ENCODE measurements around the gene ZWILCH. TPM values are rescaled to one million over a fixed set of nuclear protein-coding genes. Genes with fewer than 3 reads are reported as not detected.
"Not testable (repeated sequence)": the region's sequence is repeated elsewhere in the genome, so short reads cannot be mapped to it uniquely, and the experiment has no call there.

ZWILCH gene
- total RNA-seq (2014; rRNA removed; shearing (Covaris generic)) (20.6 and 31.5 TPM in 2 replicates), polyA plus RNA-seq (2016; fragmentation: Nextera tagmentation; extraction: Ambion mirVana) (20.7 and 23.9 TPM in 2 replicates)

- in situ Hi-C loops (cut with MboI): no loop called here
- Histone ChIP-seq H3K27me3 (replicated peaks; ENCODE audit: insufficient read depth) (no peaks in the 10 kb centered on the region), H3K4me3 (peak within 1 kb of the TSS; percentile 99), H4K20me1 (ENCODE audit: insufficient read depth) (0 out of 2 replicates have a peak, but pooled peaks cover 11% of the 10 kb centered on the region), H2AFZ (peak within 1 kb of the TSS; percentile 93), H3K27ac (peak within 1 kb of the TSS; percentile 93), H3F3A (ENCODE audit: insufficient read depth) (peaks cover 45% of the 10 kb centered on the region), H3K36me3 (ENCODE audit: low read depth) (peaks cover 37% of the 10 kb centered on the region), H3K79me2 (ENCODE audit: insufficient read depth) (peaks cover 94% of the 10 kb centered on the region), H3K9me2 (ENCODE audit: insufficient read depth) (no peaks in the 10 kb centered on the region), H3K4me2 (ENCODE audit: unreplicated experiment) (peak within 1 kb of the TSS; percentile 93), H3K9me3 (ENCODE audit: low read depth) (no peaks in the 10 kb centered on the region), H3K4me1 (ENCODE audit: insufficient read depth) (peaks cover 20% of the 10 kb centered on the region), H3K9ac (peak within 1 kb of the TSS; percentile 97)
- 1% methylated on average over 38 to 46 of the region's 46 CpGs for WGBS, 2 experiments (ENCODE audit: low coverage in 1 of 2, low lambda C conversion rate in 2 of 2, missing lambda C conversion rate in 2 of 2)
- TF ChIP-seq EZH2 (IDR thresholded peaks at IDR 0.05; ENCODE audit: insufficient read depth, poor library complexity, severe bottlenecking) (no peak), EZH2phosphoT487 (IDR thresholded peaks at IDR 0.05; ENCODE audit: insufficient read depth, low read depth) (no peak)
- peak; percentile 89 for DNase-seq
These were observed at the start of gene ZWILCH, which contains the start of gene RPL4 for GRCh38 chr15:66504563-66505429. Gene ZWILCH, plus strand, starts transcription at chr15:66505326. Its CDS starts 13 bp downstream, at chr15:66505339. Gene RPL4, minus strand, starts transcription at chr15:66504855. Its CDS starts 65 bp downstream, at chr15:66504790.

DNA sequence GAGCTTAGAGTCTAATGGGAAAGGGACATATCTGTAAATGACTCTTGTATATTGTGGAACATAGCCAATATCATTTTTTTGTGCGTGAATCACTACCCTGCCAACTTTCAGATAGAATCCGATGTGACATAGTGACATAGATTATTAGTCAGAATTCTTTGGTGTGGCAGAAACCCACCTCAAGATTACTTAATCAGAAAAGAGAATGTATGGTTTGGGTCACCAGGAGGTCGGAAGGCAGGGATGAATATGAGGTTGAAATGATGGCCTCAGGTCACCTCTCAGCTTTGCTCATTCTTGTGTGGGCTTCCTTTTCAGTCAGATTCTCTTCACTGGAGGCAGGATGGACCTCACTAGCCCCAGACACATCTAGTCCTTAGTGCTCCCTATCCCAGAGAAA lies 48.9 kb upstream of the ZWILCH start:
- Histone ChIP-seq H3F3A (ENCODE audit: insufficient read depth) (no peaks in the 10 kb centered on the region), H3K9me3 (ENCODE audit: low read depth) (no peaks in the 10 kb centered on the region), H4K20me1 (ENCODE audit: insufficient read depth) (0 out of 2 replicates have a peak, but pooled peaks cover 4% of the 10 kb centered on the region), H3K36me3 (ENCODE audit: low read depth) (no peaks in the 10 kb centered on the region), H3K27me3 (replicated peaks; ENCODE audit: insufficient read depth) (no peaks in the 10 kb centered on the region), H3K4me1 (ENCODE audit: insufficient read depth) (peaks cover 8% of the 10 kb centered on the region; the same call in 1 of the 2 replicates), H3K9me2 (ENCODE audit: insufficient read depth) (no peaks in the 10 kb centered on the region), H3K4me2 (ENCODE audit: unreplicated experiment) (no peak overlapping the region), H3K4me3 (no peak overlapping the region), H3K79me2 (ENCODE audit: insufficient read depth) (no peaks in the 10 kb centered on the region), H3K9ac (no peak overlapping the region), H3K27ac (no peak overlapping the region), H2AFZ (no peak overlapping the region)
- TF ChIP-seq EZH2phosphoT487 (IDR thresholded peaks at IDR 0.05; ENCODE audit: insufficient read depth, low read depth): no peak
- TF ChIP-seq EZH2 (IDR thresholded peaks at IDR 0.05; ENCODE audit: insufficient read depth, poor library complexity, severe bottlenecking): no peak
- DNase-seq: no peak
- in situ Hi-C loops (cut with MboI): no loop called here
- WGBS, 2 experiments (ENCODE audit: low coverage in 1 of 2, low lambda C conversion rate in 2 of 2, missing lambda C conversion rate in 2 of 2): 63 to 68% methylated on average over 3 of the region's 3 CpGs

- Histone ChIP-seq H3K27ac (0 out of 2 replicates have a peak overlapping the region, but pooled peaks have one; percentile 16), H3K4me3 (no peak overlapping the region), H2AFZ (no peak overlapping the region), H3K79me2 (ENCODE audit: insufficient read depth) (no peaks in the 10 kb centered on the region), H3K4me1 (ENCODE audit: insufficient read depth) (peaks cover 8% of the 10 kb centered on the region; the same call in 1 of the 2 replicates), H3K9me3 (ENCODE audit: low read depth) (no peaks in the 10 kb centered on the region), H3K9ac (no peak overlapping the region; the same call in 1 of the 2 replicates), H3K9me2 (ENCODE audit: insufficient read depth) (no peaks in the 10 kb centered on the region), H3K36me3 (ENCODE audit: low read depth) (no peaks in the 10 kb centered on the region), H4K20me1 (ENCODE audit: insufficient read depth) (no peaks in the 10 kb centered on the region), H3K27me3 (replicated peaks; ENCODE audit: insufficient read depth) (no peaks in the 10 kb centered on the region), H3K4me2 (ENCODE audit: unreplicated experiment) (no peak overlapping the region), H3F3A (ENCODE audit: insufficient read depth) (no peaks in the 10 kb centered on the region)
- DNase-seq: peak; percentile 51
- in situ Hi-C loops (cut with MboI): no loop called here
- 78 to 83% methylated on average over 3 of the region's 3 CpGs for WGBS, 2 experiments (ENCODE audit: low coverage in 1 of 2, low lambda C conversion rate in 2 of 2, missing lambda C conversion rate in 2 of 2)
- TF ChIP-seq EZH2phosphoT487 (IDR thresholded peaks at IDR 0.05; ENCODE audit: insufficient read depth, low read depth) (no peak), EZH2 (IDR thresholded peaks at IDR 0.05; ENCODE audit: insufficient read depth, poor library complexity, severe bottlenecking) (no peak)
These were observed 45.1 kb upstream of the ZWILCH start for GRCh38 chr15:66459818-66460615.

DNA sequence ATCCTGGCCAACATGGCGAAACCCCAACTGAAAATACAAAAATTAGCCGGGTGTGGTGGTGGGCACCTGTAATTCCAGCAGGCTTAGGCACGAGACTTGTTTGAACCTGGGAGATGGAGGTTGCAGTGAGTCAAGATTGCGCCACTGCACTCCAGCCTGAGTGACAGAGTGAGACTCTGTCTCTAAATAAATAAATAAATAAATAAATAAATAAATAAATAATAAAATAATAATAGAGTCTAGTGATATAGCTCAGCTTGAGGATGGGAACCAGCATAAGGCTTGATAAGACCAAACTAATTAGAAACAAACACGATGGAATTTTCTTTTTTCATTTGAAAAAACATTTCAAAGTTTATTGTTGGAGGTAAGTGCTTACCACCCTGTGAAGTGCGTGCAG lies 43.8 kb upstream of the ZWILCH start:
- H3K4me1 ChIP-seq (ENCODE audit: insufficient read depth); H3K36me3 ChIP-seq (ENCODE audit: low read depth); H3K4me2 ChIP-seq (ENCODE audit: unreplicated experiment); H3K27me3 ChIP-seq (replicated peaks; ENCODE audit: insufficient read depth); H3K79me2 ChIP-seq (ENCODE audit: insufficient read depth); H3K4me3 ChIP-seq; H4K20me1 ChIP-seq (ENCODE audit: insufficient read depth); H3K9me2 ChIP-seq (ENCODE audit: insufficient read depth); in situ Hi-C loops (cut with MboI); H3K9ac ChIP-seq; H3K27ac ChIP-seq; H3K9me3 ChIP-seq (ENCODE audit: low read depth); H2AFZ ChIP-seq; H3F3A ChIP-seq (ENCODE audit: insufficient read depth); DNase-seq: not testable (repeated sequence)
- whole genome bisulfite sequencing, 2 experiments (ENCODE audit: low coverage in 1 of 2, low lambda C conversion rate in 2 of 2, missing lambda C conversion rate in 2 of 2): 98% methylated on average over 6 of the region's 6 CpGs
